ENCODE data around the gene KRTAP10-4.

Gene KRTAP10-4

GRCh38 chr21:44534688-44535087, 38.8 kb upstream of the KRTAP10-4 start:
- no peak overlapping the region for H3K4me3 ChIP-seq (ENCODE audit: low read length)
- H3K27ac ChIP-seq (ENCODE audit: low read depth, low read length), result no peak overlapping the region
- no peaks in the 10 kb centered on the region for H3K27me3 ChIP-seq (ENCODE audit: control insufficient read depth, low read length)
- no peak overlapping the region for H3K4me2 ChIP-seq (ENCODE audit: low read length)
- H3K79me2 ChIP-seq (ENCODE audit: control insufficient read depth, low read length), result no peaks in the 10 kb centered on the region
- TF ChIP-seq, protein P1, sequence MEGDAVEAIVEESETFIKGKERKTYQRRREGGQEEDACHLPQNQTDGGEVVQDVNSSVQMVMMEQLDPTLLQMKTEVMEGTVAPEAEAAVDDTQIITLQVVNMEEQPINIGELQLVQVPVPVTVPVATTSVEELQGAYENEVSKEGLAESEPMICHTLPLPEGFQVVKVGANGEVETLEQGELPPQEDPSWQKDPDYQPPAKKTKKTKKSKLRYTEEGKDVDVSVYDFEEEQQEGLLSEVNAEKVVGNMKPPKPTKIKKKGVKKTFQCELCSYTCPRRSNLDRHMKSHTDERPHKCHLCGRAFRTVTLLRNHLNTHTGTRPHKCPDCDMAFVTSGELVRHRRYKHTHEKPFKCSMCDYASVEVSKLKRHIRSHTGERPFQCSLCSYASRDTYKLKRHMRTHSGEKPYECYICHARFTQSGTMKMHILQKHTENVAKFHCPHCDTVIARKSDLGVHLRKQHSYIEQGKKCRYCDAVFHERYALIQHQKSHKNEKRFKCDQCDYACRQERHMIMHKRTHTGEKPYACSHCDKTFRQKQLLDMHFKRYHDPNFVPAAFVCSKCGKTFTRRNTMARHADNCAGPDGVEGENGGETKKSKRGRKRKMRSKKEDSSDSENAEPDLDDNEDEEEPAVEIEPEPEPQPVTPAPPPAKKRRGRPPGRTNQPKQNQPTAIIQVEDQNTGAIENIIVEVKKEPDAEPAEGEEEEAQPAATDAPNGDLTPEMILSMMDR (IDR thresholded peaks at IDR 0.05; ENCODE audit: low read depth, low read length, poor library complexity, severe bottlenecking), result no peak
- TF ChIP-seq EZH2phosphoT487 (IDR thresholded peaks at IDR 0.05; ENCODE audit: borderline replicate concordance, low read length), result no peak
- no peaks in the 10 kb centered on the region for H3K4me1 ChIP-seq (ENCODE audit: control insufficient read depth, low read length)
- H3F3A ChIP-seq (ENCODE audit: control insufficient read depth, insufficient read depth), result no peaks in the 10 kb centered on the region
- H4K20me1 ChIP-seq (ENCODE audit: control insufficient read depth, insufficient read depth, low read depth, low read length), result no peaks in the 10 kb centered on the region
- H3K36me3 ChIP-seq (ENCODE audit: control insufficient read depth, low read length), result no peaks in the 10 kb centered on the region
- H3K9me2 ChIP-seq (replicated peaks; ENCODE audit: control insufficient read depth, low read length), result no peaks in the 10 kb centered on the region
- no peaks in the 10 kb centered on the region for H3K9me3 ChIP-seq (ENCODE audit: control insufficient read depth, insufficient read depth, low read length)

GRCh38 chr21:44535963-44536362, 37.6 kb upstream of the KRTAP10-4 start:
- Histone ChIP-seq H4K20me1 (ENCODE audit: control insufficient read depth, insufficient read depth, low read depth, low read length) (no peaks in the 10 kb centered on the region), H3K27ac (ENCODE audit: low read depth, low read length) (no peak overlapping the region), H3K27me3 (ENCODE audit: control insufficient read depth, low read length) (no peaks in the 10 kb centered on the region), H3K9me3 (ENCODE audit: control insufficient read depth, insufficient read depth, low read length) (no peaks in the 10 kb centered on the region), H3K36me3 (ENCODE audit: control insufficient read depth, low read length) (no peaks in the 10 kb centered on the region), H3K4me3 (ENCODE audit: low read length) (no peak overlapping the region), H3K79me2 (ENCODE audit: control insufficient read depth, low read length) (no peaks in the 10 kb centered on the region), H3K4me1 (ENCODE audit: control insufficient read depth, low read length) (no peaks in the 10 kb centered on the region), H3F3A (ENCODE audit: control insufficient read depth, insufficient read depth) (no peaks in the 10 kb centered on the region), H3K4me2 (ENCODE audit: low read length) (no peak overlapping the region), H3K9me2 (replicated peaks; ENCODE audit: control insufficient read depth, low read length) (no peaks in the 10 kb centered on the region)
- no peak for TF ChIP-seq EZH2phosphoT487 (IDR thresholded peaks at IDR 0.05; ENCODE audit: borderline replicate concordance, low read length)
- TF ChIP-seq, protein P1 (IDR thresholded peaks at IDR 0.05; ENCODE audit: low read depth, low read length, poor library complexity, severe bottlenecking), result no peak

- H3K4me1 ChIP-seq (ENCODE audit: control insufficient read depth, low read length), result no peaks in the 10 kb centered on the region
- no peak overlapping the region for H3K27ac ChIP-seq (ENCODE audit: low read depth, low read length)
- no peaks in the 10 kb centered on the region for H4K20me1 ChIP-seq (ENCODE audit: control insufficient read depth, insufficient read depth, low read depth, low read length)
- no peak for TF ChIP-seq EZH2phosphoT487 (IDR thresholded peaks at IDR 0.05; ENCODE audit: borderline replicate concordance, low read length)
- TF ChIP-seq, protein P1 (IDR thresholded peaks at IDR 0.05; ENCODE audit: low read depth, low read length, poor library complexity, severe bottlenecking), result no peak
- H3K9me2 ChIP-seq (replicated peaks; ENCODE audit: control insufficient read depth, low read length), result no peaks in the 10 kb centered on the region
- no peak overlapping the region for H3K4me3 ChIP-seq (ENCODE audit: low read length)
- H3K79me2 ChIP-seq (ENCODE audit: control insufficient read depth, low read length), result no peaks in the 10 kb centered on the region
- H3K36me3 ChIP-seq (ENCODE audit: control insufficient read depth, low read length), result no peaks in the 10 kb centered on the region
- H3F3A ChIP-seq (ENCODE audit: control insufficient read depth, insufficient read depth), result no peaks in the 10 kb centered on the region
- no peak overlapping the region for H3K4me2 ChIP-seq (ENCODE audit: low read length)
- H3K27me3 ChIP-seq (ENCODE audit: control insufficient read depth, low read length), result peaks cover 11% of the 10 kb centered on the region; the same call in 1 of the 2 replicates
- no peaks in the 10 kb centered on the region for H3K9me3 ChIP-seq (ENCODE audit: control insufficient read depth, insufficient read depth, low read length)
Measured at GRCh38 chr21:44537930-44538911, 35.3 kb upstream of the KRTAP10-4 start.
